ENCODE data around the gene PTOV1.

DNA sequence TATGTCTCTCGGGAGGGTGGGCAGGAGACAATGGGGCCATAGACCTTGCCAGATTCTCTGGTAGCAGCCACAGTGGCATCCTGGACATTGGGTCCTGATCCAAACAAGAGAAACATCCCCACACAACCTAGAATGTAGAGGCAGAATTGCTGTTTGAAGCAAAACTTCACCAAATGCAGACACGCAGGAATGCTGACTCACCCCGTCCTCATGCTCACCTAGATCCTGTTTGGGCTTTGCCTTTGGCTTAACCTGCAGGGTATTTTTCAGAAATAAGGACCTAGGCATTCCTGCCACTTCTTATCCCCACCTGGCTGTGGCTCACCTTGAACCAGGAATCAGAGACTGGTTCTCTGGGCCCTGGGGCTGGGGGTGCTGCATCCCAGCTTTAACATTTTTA is 33.8 kb downstream of the PTOV1 start:
- TF ChIP-seq FOSL1 (CRISPR knock-in tag; IDR thresholded peaks at IDR 0.05; ENCODE audit: borderline replicate concordance): no peak
- TF ChIP-seq SP2 (CRISPR knock-in tag; IDR thresholded peaks at IDR 0.05): no peak
- no peak for TF ChIP-seq TCF7 (IDR thresholded peaks at IDR 0.05; ENCODE audit: low read depth)
- TF ChIP-seq, protein P1, sequence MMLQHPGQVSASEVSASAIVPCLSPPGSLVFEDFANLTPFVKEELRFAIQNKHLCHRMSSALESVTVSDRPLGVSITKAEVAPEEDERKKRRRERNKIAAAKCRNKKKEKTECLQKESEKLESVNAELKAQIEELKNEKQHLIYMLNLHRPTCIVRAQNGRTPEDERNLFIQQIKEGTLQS (CRISPR knock-in tag; IDR thresholded peaks at IDR 0.05): no peak
- no peak for TF ChIP-seq NR3C1 (CRISPR knock-in tag; IDR thresholded peaks at IDR 0.05)
- no peak for TF ChIP-seq NBN (conservative IDR thresholded peaks at IDR 0.05)
- TF ChIP-seq, protein P2, sequence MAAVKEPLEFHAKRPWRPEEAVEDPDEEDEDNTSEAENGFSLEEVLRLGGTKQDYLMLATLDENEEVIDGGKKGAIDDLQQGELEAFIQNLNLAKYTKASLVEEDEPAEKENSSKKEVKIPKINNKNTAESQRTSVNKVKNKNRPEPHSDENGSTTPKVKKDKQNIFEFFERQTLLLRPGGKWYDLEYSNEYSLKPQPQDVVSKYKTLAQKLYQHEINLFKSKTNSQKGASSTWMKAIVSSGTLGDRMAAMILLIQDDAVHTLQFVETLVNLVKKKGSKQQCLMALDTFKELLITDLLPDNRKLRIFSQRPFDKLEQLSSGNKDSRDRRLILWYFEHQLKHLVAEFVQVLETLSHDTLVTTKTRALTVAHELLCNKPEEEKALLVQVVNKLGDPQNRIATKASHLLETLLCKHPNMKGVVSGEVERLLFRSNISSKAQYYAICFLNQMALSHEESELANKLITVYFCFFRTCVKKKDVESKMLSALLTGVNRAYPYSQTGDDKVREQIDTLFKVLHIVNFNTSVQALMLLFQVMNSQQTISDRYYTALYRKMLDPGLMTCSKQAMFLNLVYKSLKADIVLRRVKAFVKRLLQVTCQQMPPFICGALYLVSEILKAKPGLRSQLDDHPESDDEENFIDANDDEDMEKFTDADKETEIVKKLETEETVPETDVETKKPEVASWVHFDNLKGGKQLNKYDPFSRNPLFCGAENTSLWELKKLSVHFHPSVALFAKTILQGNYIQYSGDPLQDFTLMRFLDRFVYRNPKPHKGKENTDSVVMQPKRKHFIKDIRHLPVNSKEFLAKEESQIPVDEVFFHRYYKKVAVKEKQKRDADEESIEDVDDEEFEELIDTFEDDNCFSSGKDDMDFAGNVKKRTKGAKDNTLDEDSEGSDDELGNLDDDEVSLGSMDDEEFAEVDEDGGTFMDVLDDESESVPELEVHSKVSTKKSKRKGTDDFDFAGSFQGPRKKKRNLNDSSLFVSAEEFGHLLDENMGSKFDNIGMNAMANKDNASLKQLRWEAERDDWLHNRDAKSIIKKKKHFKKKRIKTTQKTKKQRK (IDR thresholded peaks at IDR 0.05; ENCODE audit: low read length): no peak
- TF ChIP-seq ZNF280B (CRISPR knock-in tag; IDR thresholded peaks at IDR 0.05; ENCODE audit: borderline replicate concordance): no peak
- TF ChIP-seq REST (IDR thresholded peaks at IDR 0.05; ENCODE audit: borderline replicate concordance in 1 of 2, low read depth in 1 of 2, low read length in 2 of 2): no peak

Data from HepG2 (cell line).